Measurements from ENCODE around the gene DUS1L. TPM values are rescaled to one million over a fixed set of nuclear protein-coding genes. Genes with fewer than 3 reads are reported as not detected.
A peak's percentile ranks its signal among the peaks of the same experiment; 100 is the strongest.

The DUS1L gene
- total and polyA plus RNA-seq, 7 donors = 72.6 to 170 (median 117) TPM

DNA sequence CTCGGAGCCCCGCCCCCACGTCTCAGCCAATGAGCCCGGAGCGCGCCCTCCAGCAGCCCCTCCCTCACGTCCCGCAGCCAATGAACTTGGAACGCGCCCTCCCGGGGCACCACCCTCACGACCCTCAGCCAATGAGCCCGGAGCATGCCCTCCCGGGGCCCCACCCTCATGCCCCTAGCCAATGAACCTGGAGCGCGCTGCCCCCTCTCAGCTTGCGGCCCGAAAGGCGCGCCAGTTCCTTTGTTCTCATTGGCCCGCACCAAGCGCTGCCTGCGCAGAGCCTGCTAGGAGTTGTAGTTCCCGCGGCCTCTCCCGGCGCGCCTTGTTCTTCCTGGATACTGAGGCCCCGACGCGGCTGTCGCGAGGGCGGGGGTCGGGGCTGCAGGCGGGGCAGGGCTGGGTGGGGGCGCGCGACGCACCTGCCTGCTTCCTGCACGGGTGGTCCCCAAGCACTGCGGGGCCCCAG is 42.6 kb downstream of the DUS1L start, which contains the start of gene LRRC45:
LRRC45 (plus strand) TSS at position 325 of the 466 bp plus-strand sequence. CDS start 339 bp downstream, outside the sequence.
- intact Hi-C loops (cut with DNase I) = no loop called here
- Histone ChIP-seq H3K9me3 (no peaks in the 10 kb centered on the region), H3K4me3 (peak within 1 kb of the TSS; percentile 91), H3K36me3 (ENCODE audit: insufficient read depth in 1 of 2, low read depth in 1 of 2) (no peaks in the 10 kb centered on the region), H3K27me3 (ENCODE audit: insufficient read depth in 3 of 3, low read length in 2 of 3) (no peaks in the 10 kb centered on the region), H3K27ac (peak within 1 kb of the TSS; percentile 78), H3K4me1 (peaks cover 40% of the 10 kb centered on the region)
- 0 to 1% (median 1%) methylated on average over 27 to 42 of the region's 42 CpGs for WGBS, 3 donors
- DNase-seq = peak; percentile 100
- TF ChIP-seq, protein P1, sequence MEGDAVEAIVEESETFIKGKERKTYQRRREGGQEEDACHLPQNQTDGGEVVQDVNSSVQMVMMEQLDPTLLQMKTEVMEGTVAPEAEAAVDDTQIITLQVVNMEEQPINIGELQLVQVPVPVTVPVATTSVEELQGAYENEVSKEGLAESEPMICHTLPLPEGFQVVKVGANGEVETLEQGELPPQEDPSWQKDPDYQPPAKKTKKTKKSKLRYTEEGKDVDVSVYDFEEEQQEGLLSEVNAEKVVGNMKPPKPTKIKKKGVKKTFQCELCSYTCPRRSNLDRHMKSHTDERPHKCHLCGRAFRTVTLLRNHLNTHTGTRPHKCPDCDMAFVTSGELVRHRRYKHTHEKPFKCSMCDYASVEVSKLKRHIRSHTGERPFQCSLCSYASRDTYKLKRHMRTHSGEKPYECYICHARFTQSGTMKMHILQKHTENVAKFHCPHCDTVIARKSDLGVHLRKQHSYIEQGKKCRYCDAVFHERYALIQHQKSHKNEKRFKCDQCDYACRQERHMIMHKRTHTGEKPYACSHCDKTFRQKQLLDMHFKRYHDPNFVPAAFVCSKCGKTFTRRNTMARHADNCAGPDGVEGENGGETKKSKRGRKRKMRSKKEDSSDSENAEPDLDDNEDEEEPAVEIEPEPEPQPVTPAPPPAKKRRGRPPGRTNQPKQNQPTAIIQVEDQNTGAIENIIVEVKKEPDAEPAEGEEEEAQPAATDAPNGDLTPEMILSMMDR (IDR thresholded peaks at IDR 0.05) = no peak
- ATAC-seq = peak; percentile 91 to 95 (median 93)

DNA sequence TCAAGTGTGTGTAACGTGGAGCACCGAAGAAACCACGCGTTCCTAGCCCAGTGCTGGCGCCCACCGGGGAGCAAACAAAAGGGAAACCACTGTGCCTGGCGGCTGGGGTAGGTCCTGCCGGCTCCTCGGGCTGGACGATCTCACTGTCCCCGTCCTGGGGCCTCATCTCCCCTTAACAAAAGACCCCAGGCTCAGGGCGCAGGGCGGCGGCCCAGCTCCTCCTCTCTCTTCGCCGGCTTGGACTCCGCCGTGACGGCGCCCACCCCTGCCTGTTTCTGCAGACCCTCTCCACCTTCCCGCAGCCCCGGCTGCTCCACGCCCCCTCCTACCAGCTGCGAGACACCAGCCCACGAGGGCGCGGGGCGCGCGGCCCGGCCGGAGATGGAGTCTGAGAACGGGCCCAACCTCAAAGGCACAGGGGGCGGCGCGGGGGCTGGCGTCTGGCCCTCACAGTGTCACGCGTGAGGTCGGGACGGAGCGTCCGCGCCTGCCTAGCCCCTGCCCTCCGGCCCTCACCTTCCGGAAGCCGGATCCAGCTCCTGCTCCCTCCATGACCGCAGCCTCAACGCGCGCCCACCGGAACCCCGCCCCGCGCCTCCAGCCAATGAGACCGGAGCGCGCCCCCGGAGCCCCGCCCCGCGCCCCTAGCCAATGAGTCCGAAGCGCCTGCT is 43.2 kb downstream of the DUS1L start, which contains the start of gene CENPX:
CENPX (minus strand) TSS at position 569 of the 671 bp plus-strand sequence; CDS start at position 552, 17 bp downstream.
- no peak for ATAC-seq
- TF ChIP-seq, protein P1 (IDR thresholded peaks at IDR 0.05) = no peak
- peaks cover 46% of the 10 kb centered on the region for H3K4me1 ChIP-seq
- intact Hi-C loops (cut with DNase I) = no loop called here
- H3K36me3 ChIP-seq (ENCODE audit: insufficient read depth in 1 of 2, low read depth in 1 of 2) = peaks cover 0 to 2% of the 10 kb centered on the region in 2 donors
- no peaks in the 10 kb centered on the region for H3K9me3 ChIP-seq
- H3K27me3 ChIP-seq (ENCODE audit: insufficient read depth in 3 of 3, low read length in 2 of 3) = no peaks in the 10 kb centered on the region
- peak within 1 kb of the TSS; percentile 91 for H3K4me3 ChIP-seq
- H3K27ac ChIP-seq = peak within 1 kb of the TSS; percentile 78
- 1% methylated on average over 34 to 64 of the region's 64 CpGs for WGBS, 3 donors
- no peak for DNase-seq

DNA sequence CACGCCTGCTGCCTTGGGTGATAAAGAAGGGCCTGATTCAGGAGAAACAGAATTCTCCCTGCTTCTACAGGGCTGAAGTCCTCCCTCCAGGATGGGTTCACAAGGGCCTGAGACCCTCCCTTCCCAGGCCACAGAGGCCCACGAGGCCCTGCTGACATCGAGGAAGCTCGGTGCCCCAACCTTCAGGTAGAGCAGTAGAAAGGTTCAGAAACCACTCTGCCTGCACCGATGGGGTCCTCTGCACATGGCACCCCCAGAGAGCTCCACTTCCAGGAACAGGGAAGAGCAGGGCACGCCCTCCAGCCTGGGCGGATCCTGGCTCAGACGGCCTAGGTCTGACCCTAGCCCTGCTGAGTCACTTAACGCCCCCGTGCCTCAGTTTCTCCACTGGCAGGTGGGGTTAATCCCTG is 43.7 kb downstream of the DUS1L start:
- DNase-seq = no peak
- intact Hi-C loops (cut with DNase I) = loop anchor here (1.0 to 2.0 kb wide), 3 partner anchors 63 to 153 kb away; no protein-coding TSS in a partner anchor
- H3K9me3 ChIP-seq = no peaks in the 10 kb centered on the region
- no peak for ATAC-seq
- H3K4me3 ChIP-seq = peak overlapping the region; percentile 91
- TF ChIP-seq, protein P1 (IDR thresholded peaks at IDR 0.05) = no peak
- H3K4me1 ChIP-seq = peaks cover 48% of the 10 kb centered on the region
- 11 to 14% (median 12%) methylated on average over 10 of the region's 10 CpGs for WGBS, 3 donors
- H3K27me3 ChIP-seq (ENCODE audit: insufficient read depth in 3 of 3, low read length in 2 of 3) = no peaks in the 10 kb centered on the region
- H3K27ac ChIP-seq = peak overlapping the region; percentile 78
- peaks cover 0 to 3% of the 10 kb centered on the region in 2 donors for H3K36me3 ChIP-seq (ENCODE audit: insufficient read depth in 1 of 2, low read depth in 1 of 2)

DNA sequence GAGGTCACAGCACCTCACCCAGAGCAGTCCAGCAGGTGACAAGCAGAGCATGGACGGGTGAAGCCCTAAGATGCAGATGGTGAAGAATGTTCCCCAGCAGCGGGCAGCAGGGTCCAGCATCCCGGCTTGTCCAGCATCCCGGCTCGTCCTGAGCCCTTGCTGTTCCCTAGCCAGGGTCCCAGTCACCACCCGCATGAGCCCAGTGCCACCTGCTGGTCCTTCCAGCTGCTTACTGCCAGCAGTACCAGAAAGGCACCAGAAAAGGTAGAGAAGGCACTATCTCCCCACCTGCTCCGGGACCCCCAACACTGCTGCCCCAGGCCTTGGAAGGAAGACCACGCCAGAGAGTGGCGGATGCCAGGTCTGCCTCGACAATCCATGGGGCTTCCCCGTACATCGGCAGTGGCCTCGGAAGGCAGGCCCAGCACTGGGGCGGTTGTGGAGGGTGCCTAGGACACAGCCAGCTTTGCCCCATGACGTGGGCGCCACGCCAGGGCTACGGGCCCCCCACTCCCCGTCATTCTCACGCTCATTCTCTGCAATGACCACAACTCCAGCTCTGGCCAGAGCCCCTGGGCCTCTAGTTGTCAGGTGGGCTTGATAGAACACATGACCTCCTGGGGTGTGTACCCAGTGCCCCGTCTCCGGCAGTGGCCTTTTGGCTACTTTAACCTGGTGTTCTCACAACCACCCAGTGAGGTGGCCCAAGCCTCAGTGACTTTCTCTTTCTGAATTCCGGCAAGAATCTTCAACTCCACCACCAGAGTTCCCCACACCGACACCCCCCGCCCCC is 44.3 kb downstream of the DUS1L start:
- 29 to 48% (median 32%) methylated on average over 25 of the region's 25 CpGs for WGBS, 3 donors
- ATAC-seq (peak; percentile 23 to 55 (median 38)), DNase-seq (peak; percentile 74 to 90)
- TF ChIP-seq, protein P1 (IDR thresholded peaks at IDR 0.05) = peak; percentile 77
- no peak overlapping the region for H3K27ac ChIP-seq
- H3K4me3 ChIP-seq = peak overlapping the region; percentile 91
- peaks cover 48% of the 10 kb centered on the region for H3K4me1 ChIP-seq
- H3K27me3 ChIP-seq (ENCODE audit: insufficient read depth in 3 of 3, low read length in 2 of 3) = no peaks in the 10 kb centered on the region
- H3K36me3 ChIP-seq (ENCODE audit: insufficient read depth in 1 of 2, low read depth in 1 of 2) = peaks cover 0 to 3% of the 10 kb centered on the region in 2 donors
- intact Hi-C loops (cut with DNase I) = loop anchor here (1.0 to 2.0 kb wide), 3 partner anchors 62 to 153 kb away; no protein-coding TSS in a partner anchor
- H3K9me3 ChIP-seq = no peaks in the 10 kb centered on the region

All from psoas muscle (tissue), 8 donors.